Panc1 (cell line): Measurements from ENCODE around the gene TANC1. TPM values are rescaled to one million over a fixed set of nuclear protein-coding genes. Genes with fewer than 3 reads are reported as not detected.

Experiments
- ATAC-seq: fragments of 200-7000 bp; cut with Tn5 transposase; 2 replicates; pipeline ENCODE4 v1.9.1; 2020; ENCODE audit warnings: mild to moderate bottlenecking, moderate library complexity
- BruUV-seq: library from RNA; stranded (reverse); fragments of 400-500 nt; replicated peaks from 2 replicates; lab custom pipeline; 2021; lab: Mats Ljungman, UMichigan
- CTCF ChIA-PET: fragments of 300-600 bp; sonication (Branson Sonifier 250); formaldehyde crosslinking; loops from one replicate; lab custom pipeline; 2022; ENCODE audit warnings: antibody characterized with exemption; lab: Charles Lee
- POLR2A ChIA-PET: fragments of 300-600 bp; sonication (Branson Sonifier 250); formaldehyde crosslinking; loops from one replicate; lab custom pipeline; 2022; ENCODE audit warnings: antibody characterized with exemption; lab: Charles Lee
- DNase-seq: peaks from one replicate; pipeline ENCODE4 v3.0.0-alpha.2; 2010; ENCODE audit warnings: low read depth, low spot score
- H3K27ac ChIP-seq: 2 replicates; pipeline ENCODE4 v1.5.1; 2011; ENCODE audit warnings: mild to moderate bottlenecking, low read length, inconsistent platforms
- H3K27me3 ChIP-seq: fragments of 200-500 bp; sonication (Bioruptor generic); 2 replicates; pipeline ENCODE4 v1.6.0; 2014; ENCODE audit warnings: low read length, inconsistent platforms; ENCODE audit not compliant: control insufficient read depth, insufficient read depth
- H3K36me3 ChIP-seq: fragments of 200-500 bp; sonication (Bioruptor generic); 2 replicates; pipeline ENCODE4 v1.5.1; 2014; ENCODE audit warnings: inconsistent platforms, mild to moderate bottlenecking, low read length, moderate library complexity; ENCODE audit not compliant: control insufficient read depth, insufficient read depth
- H3K4me1 ChIP-seq: 2 replicates; pipeline ENCODE4 v1.5.1; 2011; ENCODE audit warnings: inconsistent platforms, mild to moderate bottlenecking, low read length, moderate library complexity; ENCODE audit not compliant: control insufficient read depth, insufficient read depth
- H3K4me3 ChIP-seq, 2 experiments: 2 replicates each; pipeline ENCODE4 v1.5.1; 2011 to 2012; ENCODE audit warnings: low read depth in 2 of 2, low read length in 2 of 2, mild to moderate bottlenecking in 2 of 2, inconsistent platforms in 1 of 2, moderate library complexity in 1 of 2
- H3K9me3 ChIP-seq: fragments of 200-500 bp; sonication (Bioruptor generic); 2 replicates; pipeline ENCODE4 v1.5.1; 2014; ENCODE audit warnings: low read depth, mild to moderate bottlenecking, inconsistent platforms, low read length, moderate library complexity; ENCODE audit not compliant: control insufficient read depth, insufficient read depth
- CTCF ChIP-seq: fragments of 450-650 bp; IDR thresholded peaks from 2 replicates; pipeline ENCODE4 v1.5.1; 2017; ENCODE audit warnings: mild to moderate bottlenecking
- POLR2AphosphoS5 ChIP-seq: IDR thresholded peaks from 2 replicates; pipeline ENCODE4 v1.6.1; 2012; ENCODE audit warnings: mild to moderate bottlenecking, low read depth, low read length, moderate library complexity
- REST ChIP-seq, 2 experiments: IDR thresholded peaks; 2 replicates each; pipeline ENCODE4 v1.6.1; 2011 to 2012; ENCODE audit warnings: low read depth in 2 of 2, control low read depth in 1 of 2, low read length in 1 of 2, mild to moderate bottlenecking in 1 of 2, moderate library complexity in 1 of 2; ENCODE audit not compliant: insufficient read depth in 1 of 2
- SIN3A ChIP-seq: IDR thresholded peaks from 2 replicates; pipeline ENCODE4 v1.6.1; 2012; ENCODE audit warnings: low read depth, mild to moderate bottlenecking, low read length, moderate library complexity, borderline replicate concordance; ENCODE audit not compliant: insufficient read depth
- TCF7L2 ChIP-seq: IDR thresholded peaks from 2 replicates; pipeline ENCODE4 v1.6.1; 2011; ENCODE audit warnings: mild to moderate bottlenecking, low read depth, low read length, inconsistent platforms
- in situ Hi-C: cut with HindIII; loops from 2 replicates; pipeline ENCODE4 v1.10.0; 2016; ENCODE audit warnings: low sequenced_read_pairs, low pct_unique_long_range_greater_than_20kb
- intact Hi-C: fragments of 100-400 bp; cut with micrococcal nuclease; formaldehyde crosslinking; loops from one replicate; pipeline ENCODE4 v1.10.0; 2022; ENCODE audit not compliant: unreplicated experiment
- total RNA-seq: library from RNA; stranded (reverse); gene quantifications from one replicate; pipeline ENCODE4 v1.2.1, GENCODE V29; 2021; ENCODE audit not compliant: unreplicated experiment

TANC1 gene
- total RNA-seq, 1 experiment from 2014 or later: 44.3 TPM

GRCh38 chr2:159137511-159138241 is 169.2 kb downstream of the TANC1 start:
- POLR2A ChIA-PET: no interaction called here
- Histone ChIP-seq H3K27ac (no peak overlapping the region), H3K9me3 (no peaks in the 10 kb centered on the region), H3K4me1 (no peaks in the 10 kb centered on the region), H3K36me3 (no peaks in the 10 kb centered on the region), H3K4me3 (no peak overlapping the region), H3K27me3 (no peaks in the 10 kb centered on the region)
- ATAC-seq (no peak), DNase-seq (no peak)
- in situ Hi-C loops (no loop called here), intact Hi-C loops (no loop called here)
- BruUV-seq: no TSS peak
- CTCF ChIA-PET: no interaction called here
- no peak for TF ChIP-seq SIN3A
- TF ChIP-seq TCF7L2: no peak
- no peak for TF ChIP-seq POLR2AphosphoS5
- no peak for TF ChIP-seq REST (IDR thresholded peaks at IDR 0.05; ENCODE audit: insufficient read depth in 1 of 2, low read depth in 2 of 2, low read length in 1 of 2)
- TF ChIP-seq CTCF: no peak

- H3K4me3 ChIP-seq: no peak overlapping the region
- ATAC-seq (no peak), DNase-seq (no peak)
- CTCF ChIA-PET: no interaction called here
- no peaks in the 10 kb centered on the region for H3K9me3 ChIP-seq
- no TSS peak for BruUV-seq
- POLR2A ChIA-PET: no interaction called here
- no peaks in the 10 kb centered on the region for H3K27me3 ChIP-seq
- H3K36me3 ChIP-seq: no peaks in the 10 kb centered on the region
- H3K27ac ChIP-seq: no peak overlapping the region
- intact Hi-C loops (no loop called here), in situ Hi-C loops (no loop called here)
- TF ChIP-seq REST (IDR thresholded peaks at IDR 0.05; ENCODE audit: insufficient read depth in 1 of 2, low read depth in 2 of 2, low read length in 1 of 2) (no peak), TCF7L2 (no peak), CTCF (no peak), SIN3A (no peak), POLR2AphosphoS5 (no peak)
- H3K4me1 ChIP-seq: no peaks in the 10 kb centered on the region
Measured at GRCh38 chr2:159138642-159139182, 170.3 kb downstream of the TANC1 start.
